ENCODE measurements around the gene LIN54.
A peak's percentile ranks its signal among the peaks of the same experiment; 100 is the strongest.

LIN54 gene

DNA sequence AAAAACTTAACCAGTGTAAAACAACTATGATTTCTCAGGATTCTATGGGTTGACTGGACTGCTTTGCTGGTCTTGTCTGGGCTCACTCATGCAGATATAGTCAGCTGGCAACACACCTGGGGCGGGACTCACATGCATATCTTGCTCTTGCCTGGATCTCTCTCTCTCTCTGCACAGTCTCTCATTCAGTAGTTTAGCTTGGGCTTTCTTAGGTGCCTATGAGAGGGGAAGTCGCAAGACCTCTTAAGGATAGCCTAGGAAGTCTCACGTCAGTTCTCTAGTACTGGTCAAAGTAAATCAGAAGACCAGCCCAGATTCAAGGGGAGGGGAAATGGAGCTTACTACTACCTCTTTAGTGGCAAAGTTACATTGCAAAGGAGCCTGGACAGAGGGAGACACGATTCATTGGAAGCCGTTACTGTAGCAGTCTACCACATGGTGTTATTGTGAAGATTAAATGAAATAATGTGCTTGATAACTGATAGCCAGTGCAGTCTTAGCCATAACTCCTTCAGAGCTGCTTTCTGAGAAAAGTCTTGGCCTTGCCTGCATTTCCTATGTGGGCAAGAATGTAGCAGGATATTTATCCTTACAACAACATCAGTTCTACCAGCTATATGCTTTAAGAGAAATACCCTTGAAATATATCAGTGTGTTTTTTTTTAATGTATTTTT is 26.5 kb upstream of the LIN54 start:
- TF ChIP-seq CTCF (conservative IDR thresholded peaks at IDR 0.05; ENCODE audit: low read length) = no peak
- no peak for TF ChIP-seq EZH2phosphoT487 (IDR thresholded peaks at IDR 0.05; ENCODE audit: borderline replicate concordance)
- H3K9ac ChIP-seq (ENCODE audit: low read depth, low read length, poor library complexity, severe bottlenecking) = peak overlapping the region; percentile 80
- no peaks in the 10 kb centered on the region for H3K9me2 ChIP-seq (replicated peaks; ENCODE audit: low read depth, low read length)
- peaks cover 66% of the 10 kb centered on the region for H3K79me2 ChIP-seq (ENCODE audit: insufficient read depth, low read length)
- no peaks in the 10 kb centered on the region for H3K36me3 ChIP-seq (ENCODE audit: insufficient read depth, low read length)
- no peaks in the 10 kb centered on the region for H3K27me3 ChIP-seq (ENCODE audit: insufficient read depth, low read length, poor library complexity, severe bottlenecking)
- peaks cover 41% of the 10 kb centered on the region for H3K4me1 ChIP-seq (ENCODE audit: insufficient read depth, low read length, poor library complexity, severe bottlenecking)
- H3K4me2 ChIP-seq (ENCODE audit: low read depth, low read length, poor library complexity, severe bottlenecking) = peak overlapping the region; percentile 79
- H3K9me3 ChIP-seq (ENCODE audit: insufficient read depth, low read depth, low read length) = no peaks in the 10 kb centered on the region
- H3K4me3 ChIP-seq (ENCODE audit: low read length, poor library complexity, severe bottlenecking) = peak overlapping the region; percentile 76
- H3F3A ChIP-seq (ENCODE audit: low read depth) = peaks cover 2% of the 10 kb centered on the region; the same call in 1 of the 2 replicates
- peaks cover 19% of the 10 kb centered on the region for H4K20me1 ChIP-seq (ENCODE audit: insufficient read depth, low read length, poor library complexity, severe bottlenecking)
- no peak overlapping the region for H2AFZ ChIP-seq (ENCODE audit: low read length)

DNA sequence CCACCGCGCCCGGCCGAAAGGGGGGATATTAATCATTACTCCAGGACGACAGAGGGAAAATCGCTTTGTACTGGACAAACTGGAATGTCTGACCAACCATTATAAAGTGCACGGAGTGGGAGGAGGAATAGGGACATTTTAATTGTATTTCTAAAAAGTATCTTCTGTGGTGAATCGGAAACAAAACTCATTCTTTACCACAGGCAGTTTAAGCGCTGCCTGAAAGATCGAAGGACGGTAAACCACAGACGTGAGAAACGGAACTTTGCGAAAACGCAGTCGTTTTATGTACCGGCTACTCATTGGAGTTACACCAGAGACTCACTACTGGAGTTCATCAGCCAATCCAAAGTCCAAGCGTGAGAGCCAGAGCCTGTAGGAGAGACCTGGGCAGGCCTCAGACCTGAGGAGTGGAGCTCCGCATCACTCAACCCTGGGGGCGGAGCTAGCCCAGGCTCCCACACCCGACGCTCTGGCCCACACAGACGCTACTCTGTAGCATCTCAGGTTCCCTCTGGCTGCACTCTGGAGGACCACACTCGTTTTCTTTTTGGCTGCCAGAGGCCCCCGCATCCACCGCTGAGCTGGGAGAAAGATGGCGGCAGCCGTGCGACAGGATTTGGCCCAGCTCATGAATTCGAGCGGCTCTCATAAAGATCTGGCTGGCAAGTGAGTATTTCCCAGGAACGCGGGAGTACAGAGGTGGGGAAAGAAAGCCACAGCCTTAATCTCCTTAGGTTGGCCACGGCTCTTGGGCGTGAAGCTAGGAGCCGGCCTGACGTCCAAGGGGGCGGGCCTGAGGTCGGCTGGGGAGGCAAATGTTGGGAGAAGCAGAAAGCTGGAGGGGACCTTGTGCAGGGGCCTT is 24.2 kb upstream of the LIN54 start, which contains the start of gene COPS4:
Gene COPS4 (plus strand): TSS at position 554 of the 865 bp plus-strand sequence. CDS start 42 bp downstream, at position 596.
- H3K36me3 ChIP-seq (ENCODE audit: insufficient read depth, low read length) = no peaks in the 10 kb centered on the region
- H3K79me2 ChIP-seq (ENCODE audit: insufficient read depth, low read length) = peaks cover 47% of the 10 kb centered on the region
- H3K4me3 ChIP-seq (ENCODE audit: low read length, poor library complexity, severe bottlenecking) = peak within 1 kb of the TSS; percentile 76
- H3K4me2 ChIP-seq (ENCODE audit: low read depth, low read length, poor library complexity, severe bottlenecking) = peak within 1 kb of the TSS; percentile 79
- peak within 1 kb of the TSS; percentile 80 for H3K9ac ChIP-seq (ENCODE audit: low read depth, low read length, poor library complexity, severe bottlenecking)
- peaks cover 2% of the 10 kb centered on the region; the same call in 1 of the 2 replicates for H3F3A ChIP-seq (ENCODE audit: low read depth)
- peak within 1 kb of the TSS; percentile 78 for H2AFZ ChIP-seq (ENCODE audit: low read length)
- TF ChIP-seq EZH2phosphoT487 (IDR thresholded peaks at IDR 0.05; ENCODE audit: borderline replicate concordance) (no peak), CTCF (conservative IDR thresholded peaks at IDR 0.05; ENCODE audit: low read length) (no peak)
- H3K27me3 ChIP-seq (ENCODE audit: insufficient read depth, low read length, poor library complexity, severe bottlenecking) = no peaks in the 10 kb centered on the region
- no peaks in the 10 kb centered on the region for H3K9me2 ChIP-seq (replicated peaks; ENCODE audit: low read depth, low read length)
- peaks cover 34% of the 10 kb centered on the region for H3K4me1 ChIP-seq (ENCODE audit: insufficient read depth, low read length, poor library complexity, severe bottlenecking)
- H3K9me3 ChIP-seq (ENCODE audit: insufficient read depth, low read depth, low read length) = no peaks in the 10 kb centered on the region
- peaks cover 14% of the 10 kb centered on the region for H4K20me1 ChIP-seq (ENCODE audit: insufficient read depth, low read length, poor library complexity, severe bottlenecking)

GRCh38 chr4:83029688-83030087 is 19.1 kb upstream of the LIN54 start:
- no peak overlapping the region for H3K4me2 ChIP-seq (ENCODE audit: low read depth, low read length, poor library complexity, severe bottlenecking)
- no peaks in the 10 kb centered on the region for H3K36me3 ChIP-seq (ENCODE audit: insufficient read depth, low read length)
- no peaks in the 10 kb centered on the region for H3K27me3 ChIP-seq (ENCODE audit: insufficient read depth, low read length, poor library complexity, severe bottlenecking)
- no peaks in the 10 kb centered on the region for H3K9me3 ChIP-seq (ENCODE audit: insufficient read depth, low read depth, low read length)
- no peaks in the 10 kb centered on the region for H4K20me1 ChIP-seq (ENCODE audit: insufficient read depth, low read length, poor library complexity, severe bottlenecking)
- peaks cover 2% of the 10 kb centered on the region; the same call in 1 of the 2 replicates for H3F3A ChIP-seq (ENCODE audit: low read depth)
- H2AFZ ChIP-seq (ENCODE audit: low read length) = 0 out of 2 replicates have a peak overlapping the region, but pooled peaks have one; percentile 4
- H3K9me2 ChIP-seq (replicated peaks; ENCODE audit: low read depth, low read length) = no peaks in the 10 kb centered on the region
- peaks cover 6% of the 10 kb centered on the region for H3K4me1 ChIP-seq (ENCODE audit: insufficient read depth, low read length, poor library complexity, severe bottlenecking)
- H3K9ac ChIP-seq (ENCODE audit: low read depth, low read length, poor library complexity, severe bottlenecking) = no peak overlapping the region
- TF ChIP-seq EZH2phosphoT487 (IDR thresholded peaks at IDR 0.05; ENCODE audit: borderline replicate concordance) = no peak
- no peak overlapping the region for H3K4me3 ChIP-seq (ENCODE audit: low read length, poor library complexity, severe bottlenecking)
- H3K79me2 ChIP-seq (ENCODE audit: insufficient read depth, low read length) = no peaks in the 10 kb centered on the region
